IMR-90 (cell line): ENCODE measurements around the gene GRID2IP. TPM values are rescaled to one million over a fixed set of nuclear protein-coding genes. Genes with fewer than 3 reads are reported as not detected.

ENCODE experiments used
- ATAC-seq: fragments of 200-7000 bp; cut with Tn5 transposase; 2 replicates; pipeline ENCODE4 v1.9.1; 2020; ENCODE audit warnings: low read depth, mild to moderate bottlenecking, moderate library complexity
- BruUV-seq: library from RNA; stranded (reverse); fragments of 400-500 nt; replicated peaks from 2 replicates; lab custom pipeline; 2021; lab: Mats Ljungman, UMichigan
- CTCF ChIA-PET: fragments of 300-600 bp; formaldehyde crosslinking; extraction: SDS; loops from one replicate; lab custom pipeline; 2021; ENCODE audit warnings: antibody characterized with exemption; lab: Yijun Ruan, JAX
- POLR2A ChIA-PET: fragments of 300-600 bp; sonication (Branson Sonifier 250); formaldehyde crosslinking; loops from one replicate; lab custom pipeline; 2022; ENCODE audit warnings: antibody characterized with exemption; ENCODE audit not compliant: unreplicated experiment; lab: Charles Lee
- DNase-seq: peaks from one replicate; pipeline ENCODE4 v3.0.0; 2013
- H2AFZ ChIP-seq: replicated peaks from 2 replicates; pipeline ENCODE3; 2013; ENCODE audit warnings: low read length, mild to moderate bottlenecking; ENCODE audit not compliant: poor library complexity
- H2AK5ac ChIP-seq: 2 replicates; pipeline ENCODE4 v1.6.1; 2013; ENCODE audit warnings: low read depth, low read length, inconsistent platforms
- H2AK9ac ChIP-seq: replicated peaks from 2 replicates; pipeline ENCODE3; 2013; ENCODE audit warnings: mild to moderate bottlenecking, low read depth, low read length, moderate library complexity; ENCODE audit not compliant: poor library complexity
- H2BK120ac ChIP-seq: 2 replicates; pipeline ENCODE4 v1.6.1; 2013; ENCODE audit warnings: low read depth, low read length, inconsistent platforms
- H2BK15ac ChIP-seq: 3 replicates; pipeline ENCODE4 v1.6.1; 2013; ENCODE audit warnings: low read depth, low read length, inconsistent platforms
- H2BK20ac ChIP-seq: 2 replicates; pipeline ENCODE4 v1.6.1; 2013; ENCODE audit warnings: low read depth, mild to moderate bottlenecking, inconsistent platforms, low read length, moderate library complexity
- H2BK5ac ChIP-seq: 2 replicates; pipeline ENCODE4 v1.6.1; 2013; ENCODE audit warnings: mild to moderate bottlenecking, low read depth, low read length, inconsistent platforms; ENCODE audit not compliant: poor library complexity, severe bottlenecking
- H3K14ac ChIP-seq: replicated peaks from 2 replicates; pipeline ENCODE4 v1.6.1; 2013; ENCODE audit warnings: low read depth, low read length, inconsistent platforms
- H3K18ac ChIP-seq: 2 replicates; pipeline ENCODE4 v1.6.1; 2013; ENCODE audit warnings: low read depth, low read length, control low read depth
- H3K23ac ChIP-seq: 2 replicates; pipeline ENCODE4 v1.6.1; 2013; ENCODE audit warnings: low read depth, low read length, inconsistent platforms
- H3K27ac ChIP-seq: 2 replicates; pipeline ENCODE4 v1.5.1; 2013; ENCODE audit warnings: mild to moderate bottlenecking, control low read depth, low read length; ENCODE audit not compliant: insufficient read depth
- H3K27me3 ChIP-seq: 2 replicates; pipeline ENCODE4 v1.6.1; 2013; ENCODE audit warnings: low read length; ENCODE audit not compliant: control insufficient read depth, insufficient read depth
- H3K36me3 ChIP-seq: 2 replicates; pipeline ENCODE4 v1.6.1; 2013; ENCODE audit warnings: low read length, mixed read lengths; ENCODE audit not compliant: control insufficient read depth, insufficient read depth
- H3K4ac ChIP-seq: 2 replicates; pipeline ENCODE4 v1.6.1; 2013; ENCODE audit warnings: low read depth, low read length, inconsistent platforms
- H3K4me1 ChIP-seq: 2 replicates; pipeline ENCODE4 v1.6.1; 2013; ENCODE audit warnings: low read length, mixed read lengths; ENCODE audit not compliant: control insufficient read depth, insufficient read depth
- H3K4me2 ChIP-seq: 2 replicates; pipeline ENCODE4 v1.6.1; 2013; ENCODE audit warnings: low read depth, mild to moderate bottlenecking, control low read depth, low read length, moderate library complexity
- H3K4me3 ChIP-seq: 2 replicates; pipeline ENCODE4 v1.5.1; 2013; ENCODE audit warnings: low read depth, mild to moderate bottlenecking, control low read depth, low read length, moderate library complexity; ENCODE audit not compliant: insufficient read depth
- H3K56ac ChIP-seq: 2 replicates; pipeline ENCODE4 v1.6.1; 2013; ENCODE audit warnings: low read length, inconsistent platforms; ENCODE audit not compliant: insufficient read depth; ENCODE audit errors: extremely low read depth
- H3K79me1 ChIP-seq, 2 experiments: 2 replicates each; pipeline ENCODE4 v1.6.1; 2013; ENCODE audit warnings: low read length in 2 of 2, inconsistent platforms in 1 of 2, low read depth in 1 of 2
- H3K9ac ChIP-seq: 2 replicates; pipeline ENCODE4 v1.6.1; 2013; ENCODE audit warnings: low read depth, low read length, control low read depth
- H3K9me1 ChIP-seq: 2 replicates; pipeline ENCODE4 v1.6.1; 2013; ENCODE audit warnings: low read length, inconsistent platforms; ENCODE audit not compliant: insufficient read depth
- H3K9me3 ChIP-seq: 2 replicates; pipeline ENCODE4 v1.6.1; 2013; ENCODE audit warnings: low read length; ENCODE audit not compliant: control insufficient read depth, insufficient read depth
- H4K20me1 ChIP-seq: 2 replicates; pipeline ENCODE4 v1.6.1; 2013; ENCODE audit warnings: low read length, inconsistent platforms; ENCODE audit not compliant: insufficient read depth
- H4K5ac ChIP-seq: 2 replicates; pipeline ENCODE4 v1.6.1; 2013; ENCODE audit warnings: mild to moderate bottlenecking, low read depth, low read length, control low read depth
- H4K8ac ChIP-seq, 2 experiments: 2 replicates each; pipeline ENCODE4 v1.6.1; 2013; ENCODE audit warnings: low read depth in 2 of 2, low read length in 2 of 2, control low read depth in 1 of 2, inconsistent platforms in 1 of 2
- H4K91ac ChIP-seq: 2 replicates; pipeline ENCODE4 v1.6.1; 2013; ENCODE audit warnings: low read depth, low read length, inconsistent platforms; ENCODE audit not compliant: insufficient read depth
- ELK1 ChIP-seq: fragments of 150-350 bp; IDR thresholded peaks from 2 replicates; pipeline ENCODE4 v1.6.1; 2016; ENCODE audit warnings: low read depth, mild to moderate bottlenecking, low read length, moderate library complexity, borderline replicate concordance
- SMC3 ChIP-seq: fragments of 150-350 bp; IDR thresholded peaks from 2 replicates; pipeline ENCODE4 v1.6.1; 2016; ENCODE audit warnings: low read depth, mild to moderate bottlenecking, antibody characterized with exemption, low read length, moderate library complexity
- WGBS, 2 experiments: methylation state at CpG; one replicate each; pipeline versions ENCODE4 v1.1.5 to v1.1.7; 2013; ENCODE audit warnings: missing lambda C conversion rate in 2 of 2; ENCODE audit not compliant: insufficient read length in 1 of 2; ENCODE audit errors: extremely low coverage in 2 of 2; 5-methylcytosine and 5-hydroxymethylcytosine counted together
- dilution Hi-C: fragments of 300-500 bp; cut with HindIII; formaldehyde crosslinking; loops from one replicate; pipeline ENCODE4 v1.14.3; 2018; ENCODE audit warnings: low sequenced_read_pairs; ENCODE audit not compliant: unreplicated experiment
- in situ Hi-C: fragments of 300-500 bp; cut with MboI; formaldehyde crosslinking; loops from 3 replicates; pipeline ENCODE4 v1.14.3; 2019; ENCODE audit warnings: low sequenced_read_pairs, inconsistent platforms, mixed read lengths
- intact Hi-C: fragments of 100-400 bp; cut with micrococcal nuclease; formaldehyde crosslinking; loops from 2 replicates; pipeline ENCODE4 v1.10.0; 2022
- polyA plus RNA-seq, 3 experiments: library from polyadenylated mRNA; depleted of rRNA; stranded (reverse); fragments of >200 nt; gene quantifications; 2 replicates each; pipeline ENCODE4 v1.2.3, GENCODE V29; 2012; ENCODE audit warnings: low replicate concordance in 1 of 3
- total RNA-seq: library from RNA; depleted of rRNA; stranded (reverse); fragments of >200 nt; gene quantifications from 2 replicates; pipeline ENCODE4 v1.2.3, GENCODE V29; 2012

Gene GRID2IP
- total and polyA plus RNA-seq, 2 of the 4 experiments (the other 2 are of a cell fraction), result not detected

GRCh38 chr7:6507906-6508305 lies 43.4 kb downstream of the GRID2IP start:
- no peaks in the 10 kb centered on the region for H3K9me1 ChIP-seq
- no peak overlapping the region for H3K4me2 ChIP-seq
- H3K4me1 ChIP-seq, result no peaks in the 10 kb centered on the region
- no peak overlapping the region for H4K91ac ChIP-seq
- H2BK20ac ChIP-seq, result no peak overlapping the region
- H3K27me3 ChIP-seq, result peaks cover 28% of the 10 kb centered on the region
- H3K27ac ChIP-seq, result no peak overlapping the region
- no peaks in the 10 kb centered on the region for H3K79me1 ChIP-seq
- H3K4me3 ChIP-seq, result no peak overlapping the region
- in situ Hi-C loops (no loop called here), intact Hi-C loops (no loop called here), dilution Hi-C loops (no loop called here)
- H3K56ac ChIP-seq, result no peak overlapping the region
- H2AK5ac ChIP-seq, result no peak overlapping the region
- no peak overlapping the region for H3K9ac ChIP-seq
- no TSS peak for BruUV-seq
- ATAC-seq, result no peak
- no peaks in the 10 kb centered on the region for H3K9me3 ChIP-seq
- H2BK120ac ChIP-seq, result no peak overlapping the region
- no peak overlapping the region for H2AFZ ChIP-seq
- DNase-seq, result no peak
- no peaks in the 10 kb centered on the region for H4K20me1 ChIP-seq
- CTCF ChIA-PET, result interaction anchor here (0.6 kb wide), 1 partner anchor 309 kb away, joined by 5 read pairs; no protein-coding TSS in a partner anchor
- TF ChIP-seq ELK1 (no peak), SMC3 (no peak)
- no peak overlapping the region for H2BK15ac ChIP-seq
- H2BK5ac ChIP-seq, result no peak overlapping the region
- no peaks in the 10 kb centered on the region for H3K36me3 ChIP-seq
- H3K23ac ChIP-seq, result no peak overlapping the region
- H3K14ac ChIP-seq, result no peak overlapping the region
- H3K4ac ChIP-seq, result no peak overlapping the region
- no peak overlapping the region for H2AK9ac ChIP-seq
- POLR2A ChIA-PET, result no interaction called here
- H4K8ac ChIP-seq, result no peak overlapping the region
- H4K5ac ChIP-seq, result no peak overlapping the region
- H3K18ac ChIP-seq, result no peak overlapping the region
- WGBS, 2 experiments, result no CpG with 5 or more reads among the region's 16 CpGs
